Testis (tissue), 3 donors: ENCODE measurements around the gene CTU1. TPM values are rescaled to one million over a fixed set of nuclear protein-coding genes. Genes with fewer than 3 reads are reported as not detected.

Experiments used
- DNase-seq: peaks from one replicate; pipeline ENCODE4 v3.0.0-alpha.2; 2019
- H3K27ac ChIP-seq, 2 donors: fragments of 200-600 bp; sonication (generic); one replicate each; pipeline ENCODE4 v1.5.1; 2019
- H3K27me3 ChIP-seq: fragments of 200-600 bp; sonication (generic); one replicate; pipeline ENCODE4 v1.5.1; 2019
- H3K36me3 ChIP-seq: fragments of 200-600 bp; sonication (generic); one replicate; pipeline ENCODE4 v1.5.1; 2017; ENCODE audit warnings: low read depth; ENCODE audit errors: missing control alignments
- H3K4me1 ChIP-seq: fragments of 200-600 bp; sonication (generic); one replicate; pipeline ENCODE4 v1.5.1; 2019
- H3K4me3 ChIP-seq, 2 donors: fragments of 200-600 bp; sonication (generic); one replicate each; pipeline ENCODE4 v1.5.1; 2017 to 2019
- H3K9me3 ChIP-seq: fragments of 200-600 bp; sonication (generic); one replicate; pipeline ENCODE4 v1.5.1; 2017
- POLR2A ChIP-seq: fragments of 450-650 bp; IDR thresholded peaks from one replicate; pipeline ENCODE4 v1.6.1; 2017; ENCODE audit warnings: antibody characterized with exemption, mild to moderate bottlenecking, moderate library complexity
- WGBS, 2 donors: methylation state at CpG; one replicate each; pipeline ENCODE4 v1.1.5; 2018; 5-methylcytosine and 5-hydroxymethylcytosine counted together
- intact Hi-C: fragments of 100-400 bp; cut with DNase I; formaldehyde crosslinking; loops from one replicate; pipeline ENCODE4 v1.15.1; 2023; ENCODE audit warnings: low total_unique reads
- polyA plus RNA-seq: library from polyadenylated mRNA; stranded (reverse); fragments of 350-450 nt; fragmentation: Illumina TruSeq; extraction: RNeasy Lipid Tissue Mini Kit (QIAGEN cat#74804); gene quantifications from one replicate; pipeline ENCODE4 v1.2.3, GENCODE V29; 2014; ENCODE audit warnings: low read depth, low replicate concordance; ENCODE audit not compliant: insufficient read depth
- total RNA-seq, 2 donors: library from RNA; depleted of rRNA; stranded (reverse); fragments of >200 nt; gene quantifications; one replicate each; pipeline ENCODE4 v1.2.3, GENCODE V29; 2016
- TF ChIP-seq, protein P1 (sequence below), 3 experiments: fragments of 450-650 bp in 2 of 3; fragments of 200-600 bp in 1 of 3; sonication (generic) in 1 of 3; IDR thresholded peaks; one replicate each; pipeline ENCODE4 v1.5.1; 2016 to 2019; ENCODE audit warnings: antibody characterized with exemption in 3 of 3, mild to moderate bottlenecking in 2 of 3, moderate library complexity in 1 of 3

The CTU1 gene
- total and polyA plus RNA-seq, 3 donors from 2014 or later: 2.0 to 23.5 (median 17.6) TPM

GRCh38 chr19:51100601-51101000 lies 7.6 kb downstream of the CTU1 start:
- Histone ChIP-seq H3K4me3 (no peak overlapping the region), H3K27ac (peak overlapping the region in 1 of 2 donors; percentile 36), H3K9me3 (no peaks in the 10 kb centered on the region), H3K27me3 (no peaks in the 10 kb centered on the region), H3K4me1 (peaks cover 24% of the 10 kb centered on the region), H3K36me3 (no peaks in the 10 kb centered on the region)
- TF ChIP-seq POLR2A: no peak
- TF ChIP-seq, protein P1, sequence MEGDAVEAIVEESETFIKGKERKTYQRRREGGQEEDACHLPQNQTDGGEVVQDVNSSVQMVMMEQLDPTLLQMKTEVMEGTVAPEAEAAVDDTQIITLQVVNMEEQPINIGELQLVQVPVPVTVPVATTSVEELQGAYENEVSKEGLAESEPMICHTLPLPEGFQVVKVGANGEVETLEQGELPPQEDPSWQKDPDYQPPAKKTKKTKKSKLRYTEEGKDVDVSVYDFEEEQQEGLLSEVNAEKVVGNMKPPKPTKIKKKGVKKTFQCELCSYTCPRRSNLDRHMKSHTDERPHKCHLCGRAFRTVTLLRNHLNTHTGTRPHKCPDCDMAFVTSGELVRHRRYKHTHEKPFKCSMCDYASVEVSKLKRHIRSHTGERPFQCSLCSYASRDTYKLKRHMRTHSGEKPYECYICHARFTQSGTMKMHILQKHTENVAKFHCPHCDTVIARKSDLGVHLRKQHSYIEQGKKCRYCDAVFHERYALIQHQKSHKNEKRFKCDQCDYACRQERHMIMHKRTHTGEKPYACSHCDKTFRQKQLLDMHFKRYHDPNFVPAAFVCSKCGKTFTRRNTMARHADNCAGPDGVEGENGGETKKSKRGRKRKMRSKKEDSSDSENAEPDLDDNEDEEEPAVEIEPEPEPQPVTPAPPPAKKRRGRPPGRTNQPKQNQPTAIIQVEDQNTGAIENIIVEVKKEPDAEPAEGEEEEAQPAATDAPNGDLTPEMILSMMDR (IDR thresholded peaks at IDR 0.05): no peak
- DNase-seq: no peak
- 47 to 60% methylated on average over 3 of the region's 3 CpGs for WGBS, 2 donors
- intact Hi-C loops: no loop called here

GRCh38 chr19:51099047-51099382 lies 9.2 kb downstream of the CTU1 start:
- intact Hi-C loops: no loop called here
- WGBS, 2 donors: 51 to 57% methylated on average over 17 to 22 of the region's 22 CpGs
- H3K36me3 ChIP-seq: no peaks in the 10 kb centered on the region
- TF ChIP-seq, protein P1 (IDR thresholded peaks at IDR 0.05): no peak
- no peak for TF ChIP-seq POLR2A
- peak overlapping the region; percentile 6 to 23 for H3K4me3 ChIP-seq
- no peak for DNase-seq
- peaks cover 28% of the 10 kb centered on the region for H3K4me1 ChIP-seq
- H3K9me3 ChIP-seq: no peaks in the 10 kb centered on the region
- no peaks in the 10 kb centered on the region for H3K27me3 ChIP-seq
- H3K27ac ChIP-seq: peak overlapping the region in 1 of 2 donors; percentile 36

GRCh38 chr19:51098365-51099046 lies 9.7 kb downstream of the CTU1 start:
- H3K4me3 ChIP-seq: peak overlapping the region; percentile 6 to 23

GRCh38 chr19:51097796-51098195 lies 10.4 kb downstream of the CTU1 start:
- Histone ChIP-seq H3K27ac (peak overlapping the region in 1 of 2 donors; percentile 45), H3K27me3 (no peaks in the 10 kb centered on the region), H3K4me3 (no peak overlapping the region), H3K36me3 (no peaks in the 10 kb centered on the region), H3K4me1 (peaks cover 28% of the 10 kb centered on the region), H3K9me3 (no peaks in the 10 kb centered on the region)
- intact Hi-C loops: no loop called here
- WGBS, 2 donors: 62 to 69% methylated on average over 9 to 20 of the region's 20 CpGs
- no peak for TF ChIP-seq POLR2A
- TF ChIP-seq, protein P1 (IDR thresholded peaks at IDR 0.05): no peak
- DNase-seq: no peak

More at GRCh38 chr19:51098365-51099046, 9.7 kb downstream of the CTU1 start:
- no peak for TF ChIP-seq POLR2A
- TF ChIP-seq, protein P1 (IDR thresholded peaks at IDR 0.05): no peak
- H3K9me3 ChIP-seq: no peaks in the 10 kb centered on the region
- H3K27me3 ChIP-seq: no peaks in the 10 kb centered on the region
- intact Hi-C loops: no loop called here
- H3K4me1 ChIP-seq: peaks cover 28% of the 10 kb centered on the region
- peak overlapping the region in 1 of 2 donors; percentile 45 for H3K27ac ChIP-seq
- no peaks in the 10 kb centered on the region for H3K36me3 ChIP-seq
- peak; percentile 59 for DNase-seq
- WGBS, 2 donors: 58 to 70% methylated on average over 11 to 68 of the region's 78 CpGs
